GM12874 (cell line): ENCODE data around the gene KCTD10.

ENCODE experiments used
- TF ChIP-seq, protein P1 (sequence below): IDR thresholded peaks from 2 replicates; pipeline ENCODE4 v1.5.1; 2011; ENCODE audit warnings: low read depth, mild to moderate bottlenecking, control low read depth, low read length, moderate library complexity; ENCODE audit not compliant: insufficient read depth

The KCTD10 gene

DNA sequence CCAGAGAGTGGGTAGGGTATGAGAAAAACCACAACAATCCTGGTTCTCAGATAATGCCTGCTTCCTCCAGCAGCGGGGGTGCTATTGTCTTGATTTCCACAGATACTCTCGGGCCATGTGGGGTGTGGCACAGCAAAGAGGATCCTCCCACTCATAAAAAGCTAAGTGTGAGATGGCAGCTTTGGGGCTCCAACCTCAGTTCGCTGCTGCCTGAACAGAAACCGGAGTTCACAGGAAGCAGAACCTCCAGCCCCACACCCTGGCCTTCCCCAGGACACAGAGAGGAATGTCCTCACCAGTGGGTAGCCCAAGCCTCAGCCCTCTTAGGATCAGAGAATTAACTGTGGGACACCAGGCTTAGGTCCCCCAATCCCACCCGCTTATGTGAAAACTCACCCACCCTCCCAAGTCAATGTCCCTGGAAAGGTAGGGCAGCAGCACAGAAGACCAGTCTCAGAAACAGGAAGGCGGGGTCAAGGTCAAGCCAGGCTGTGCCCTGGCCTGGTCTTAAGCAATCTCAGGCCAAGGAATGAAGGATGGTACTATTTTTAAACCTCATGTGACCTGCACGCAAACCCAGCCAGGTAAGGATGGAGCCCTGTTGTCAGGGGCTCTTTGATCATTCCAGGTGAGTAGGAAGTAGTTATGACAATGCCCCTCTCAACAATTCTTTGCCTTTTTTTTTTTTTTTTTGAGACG is 9.0 kb downstream of the KCTD10 start:
- TF ChIP-seq, protein P1, sequence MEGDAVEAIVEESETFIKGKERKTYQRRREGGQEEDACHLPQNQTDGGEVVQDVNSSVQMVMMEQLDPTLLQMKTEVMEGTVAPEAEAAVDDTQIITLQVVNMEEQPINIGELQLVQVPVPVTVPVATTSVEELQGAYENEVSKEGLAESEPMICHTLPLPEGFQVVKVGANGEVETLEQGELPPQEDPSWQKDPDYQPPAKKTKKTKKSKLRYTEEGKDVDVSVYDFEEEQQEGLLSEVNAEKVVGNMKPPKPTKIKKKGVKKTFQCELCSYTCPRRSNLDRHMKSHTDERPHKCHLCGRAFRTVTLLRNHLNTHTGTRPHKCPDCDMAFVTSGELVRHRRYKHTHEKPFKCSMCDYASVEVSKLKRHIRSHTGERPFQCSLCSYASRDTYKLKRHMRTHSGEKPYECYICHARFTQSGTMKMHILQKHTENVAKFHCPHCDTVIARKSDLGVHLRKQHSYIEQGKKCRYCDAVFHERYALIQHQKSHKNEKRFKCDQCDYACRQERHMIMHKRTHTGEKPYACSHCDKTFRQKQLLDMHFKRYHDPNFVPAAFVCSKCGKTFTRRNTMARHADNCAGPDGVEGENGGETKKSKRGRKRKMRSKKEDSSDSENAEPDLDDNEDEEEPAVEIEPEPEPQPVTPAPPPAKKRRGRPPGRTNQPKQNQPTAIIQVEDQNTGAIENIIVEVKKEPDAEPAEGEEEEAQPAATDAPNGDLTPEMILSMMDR: no peak

DNA sequence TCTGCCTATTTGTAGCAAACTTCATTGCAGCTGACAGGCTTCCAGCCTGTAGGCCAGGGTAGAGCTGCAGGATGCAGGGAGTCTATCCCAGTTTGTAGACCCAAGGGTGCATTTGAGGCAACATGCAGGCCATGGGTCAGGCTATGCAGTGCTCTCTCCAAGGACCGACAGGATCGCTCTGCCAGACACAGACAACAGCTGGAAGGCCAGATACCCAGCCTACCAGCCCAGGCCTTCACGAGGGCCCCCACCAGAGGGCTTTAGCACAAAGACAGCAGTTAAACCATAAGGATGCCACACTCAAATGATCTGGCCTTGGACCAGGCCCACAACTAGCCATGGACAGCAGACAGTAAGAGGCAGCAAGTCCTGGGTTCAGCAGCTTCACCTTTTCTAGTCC is 10.3 kb downstream of the KCTD10 start:
- TF ChIP-seq, protein P1: no peak

DNA sequence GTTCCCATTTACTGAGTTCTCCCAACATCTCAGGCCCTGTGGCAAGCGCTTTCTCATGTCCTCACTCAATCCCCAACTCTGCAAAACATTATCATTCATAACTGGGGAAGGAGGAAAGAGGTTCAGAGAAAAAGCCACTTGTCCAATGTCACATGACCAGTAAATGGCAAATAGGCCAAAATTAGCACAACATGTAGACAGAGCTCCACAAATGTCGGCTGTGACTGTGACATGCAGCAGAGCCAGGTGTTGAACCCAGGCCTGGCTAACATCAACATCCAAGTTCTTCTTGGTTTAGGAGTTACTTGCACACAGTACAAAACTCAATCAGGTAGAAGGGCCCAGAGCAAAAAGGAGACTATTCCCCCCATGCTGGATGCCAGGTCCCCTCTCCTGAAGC is 10.8 kb downstream of the KCTD10 start:
- TF ChIP-seq, protein P1: no peak

DNA sequence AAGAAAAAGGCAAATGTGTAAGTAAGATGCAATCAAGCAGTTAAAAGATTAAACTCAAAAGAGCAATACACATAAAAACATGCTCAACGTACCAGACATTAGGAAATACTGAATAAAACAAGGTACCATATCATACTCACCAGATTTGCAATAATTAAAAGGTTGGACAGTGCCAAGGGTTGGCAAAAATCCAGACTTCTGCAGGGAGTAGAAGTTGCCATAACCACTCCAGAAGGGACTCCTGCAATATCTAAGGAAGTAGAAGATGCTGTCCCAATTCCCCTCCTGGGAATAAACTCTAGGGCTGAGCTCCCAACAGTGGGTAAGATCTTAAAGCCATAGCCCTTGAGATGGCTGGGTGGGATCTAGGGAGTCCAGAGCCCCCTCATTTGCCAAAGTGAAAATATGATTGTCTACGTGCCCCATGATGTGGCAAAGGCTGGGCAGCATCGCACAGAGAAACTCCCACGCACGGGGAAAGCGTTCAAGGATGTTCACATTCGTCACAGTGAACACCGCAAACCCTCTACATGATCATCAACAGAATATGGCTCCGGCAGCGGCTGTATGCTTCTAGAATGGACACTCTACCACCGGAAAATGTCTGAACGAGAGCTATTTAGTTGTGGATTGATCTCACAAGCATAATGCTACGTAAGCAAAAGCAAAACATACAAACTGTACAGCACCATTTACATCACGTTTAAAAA is 12.3 kb downstream of the KCTD10 start:
- TF ChIP-seq, protein P1: no peak

DNA sequence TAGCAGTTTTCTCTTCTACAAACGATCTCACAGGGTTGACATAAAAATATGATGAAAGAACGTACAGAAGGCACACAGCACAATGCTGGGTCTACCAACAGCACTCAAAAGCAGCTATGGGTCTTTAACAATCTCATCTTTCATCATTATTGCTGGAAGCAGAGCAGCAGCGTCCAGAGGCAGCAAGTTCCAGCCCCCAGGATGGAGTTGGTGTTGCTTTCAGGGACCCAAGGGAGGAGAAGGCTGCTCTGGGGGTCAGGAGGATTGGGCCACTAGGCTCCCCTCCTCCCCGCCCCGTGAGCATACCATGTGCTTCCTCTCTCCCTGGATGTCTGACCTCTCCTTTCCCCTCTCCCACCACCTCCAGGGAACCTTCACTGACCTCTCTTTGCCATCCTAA is 13.3 kb downstream of the KCTD10 start:
- TF ChIP-seq, protein P1: no peak

DNA sequence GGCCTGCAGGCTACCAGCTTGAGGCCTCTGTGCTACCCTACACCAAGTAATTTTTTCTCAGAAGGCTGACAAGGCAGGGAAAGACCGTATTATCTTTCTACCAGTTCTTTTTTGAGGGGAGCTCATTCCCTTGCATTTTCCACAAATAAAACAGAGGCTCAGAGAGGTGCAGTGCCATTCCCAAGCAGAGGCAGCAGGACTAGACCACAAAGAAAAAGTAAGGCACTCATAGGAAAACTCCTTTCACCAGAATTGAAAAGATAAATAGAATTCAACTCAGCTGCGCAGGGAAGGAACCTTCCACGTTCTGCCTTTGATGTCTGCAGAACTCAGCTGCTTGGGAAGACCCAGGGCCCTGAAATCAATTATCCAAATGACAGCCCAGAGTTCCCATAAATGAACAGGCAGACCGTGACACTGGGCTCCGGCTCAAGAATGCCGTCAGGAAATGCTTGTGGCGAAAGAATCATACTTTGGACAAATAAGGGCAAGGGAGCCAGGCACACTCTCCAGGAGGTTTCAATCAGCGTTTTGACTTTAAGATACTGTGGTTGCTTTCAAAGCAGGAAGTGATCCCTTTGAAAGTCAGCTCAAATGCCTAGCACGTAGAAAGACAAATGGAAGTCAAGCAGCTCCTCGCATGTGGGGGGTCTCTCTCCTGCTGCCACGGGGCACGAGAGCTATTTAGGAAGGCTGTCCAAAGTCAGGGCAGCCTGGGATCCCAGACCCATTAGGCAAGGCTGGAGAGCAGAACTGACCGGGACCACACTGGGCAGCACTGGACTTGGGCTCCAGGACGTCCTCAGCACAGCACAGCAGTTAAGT is 14.0 kb downstream of the KCTD10 start:
- TF ChIP-seq, protein P1: no peak

DNA sequence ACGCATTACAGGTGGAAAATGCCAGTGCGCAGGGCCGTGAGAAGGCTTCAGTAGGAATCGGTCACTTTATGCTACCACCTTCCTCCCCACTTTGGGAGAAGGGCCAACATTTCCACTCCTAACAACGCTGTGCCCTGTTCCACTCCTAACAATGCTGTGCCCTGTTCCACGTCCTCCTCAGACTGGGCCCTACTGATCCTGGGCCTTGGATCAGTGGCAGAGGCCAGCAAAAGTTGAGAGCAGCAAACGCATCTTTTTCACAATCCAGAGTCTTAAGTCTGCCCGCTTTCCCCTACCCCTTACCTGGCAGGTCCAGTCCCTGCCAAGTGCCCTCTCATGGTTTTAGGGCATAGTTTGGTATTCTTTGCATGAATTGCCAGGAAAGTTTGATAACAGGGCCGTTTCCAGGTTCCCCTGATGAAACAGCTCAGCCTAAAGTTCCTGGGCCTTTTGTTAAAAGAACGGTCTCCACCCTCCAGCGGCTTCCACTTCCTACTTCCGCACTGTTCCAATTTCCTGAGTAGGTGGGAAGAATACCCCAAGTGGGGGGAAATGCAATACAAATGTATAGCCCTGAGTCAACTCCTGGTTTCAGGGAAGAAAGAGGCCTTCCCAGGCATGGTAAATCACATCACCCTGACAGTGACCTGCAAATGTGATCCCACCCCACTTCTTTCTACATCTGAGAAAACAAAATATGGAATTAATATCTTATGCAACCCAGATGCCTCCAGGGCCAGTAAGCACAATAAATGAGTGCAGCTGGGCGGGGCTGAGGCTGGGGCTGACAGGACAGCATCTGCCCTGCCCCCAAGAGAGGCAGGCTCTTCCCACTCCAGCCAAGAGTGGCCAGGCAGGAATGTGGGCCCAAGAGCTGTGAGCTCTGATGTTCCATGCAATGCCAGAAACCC is 15.0 kb downstream of the KCTD10 start:
- TF ChIP-seq, protein P1: no peak
